Spleen (tissue), 7 donors: ENCODE data around the gene SHMT2.

Source experiments
- CTCF ChIP-seq, 11 experiments: fragments of 200-600 bp in 7 of 11; fragments of 450-650 bp in 4 of 11; sonication (generic) in 4 of 11; IDR thresholded peaks in 8 of 11; conservative IDR thresholded peaks in 3 of 11; 1 replicate in 7 of 11; 2 replicates in 4 of 11; pipeline versions ENCODE4 v1.4.0 to v1.8.0; 2016 to 2021; ENCODE audit warnings: antibody characterized with exemption in 11 of 11, inconsistent platforms in 4 of 11, mild to moderate bottlenecking in 1 of 11
- POLR2A ChIP-seq, 3 donors: fragments of 450-650 bp; IDR thresholded peaks; one replicate each; pipeline ENCODE4 v1.5.1; 2017; ENCODE audit warnings: antibody characterized with exemption in 3 of 3, mild to moderate bottlenecking in 1 of 3
- POLR2AphosphoS5 ChIP-seq, 3 donors: sonication (generic); formaldehyde crosslinking; IDR thresholded peaks; one replicate each; pipeline ENCODE4 v1.5.1; 2017; ENCODE audit warnings: antibody characterized with exemption in 3 of 3
- donor health status: DM: no; HTN: no; CAD: no; lungs with moderate emphysema.
- donor health status: DM: no; HTN: no; CAD: no.
- donor health status: DM: no; HTN: no; CAD: no.

- TF ChIP-seq POLR2A (IDR thresholded peaks at IDR 0.05) (no peak), CTCF (IDR thresholded peaks at IDR 0.05 in 8 of 11, conservative IDR thresholded peaks at IDR 0.05 in 3 of 11) (no peak), POLR2AphosphoS5 (IDR thresholded peaks at IDR 0.05) (no peak)
Measured at GRCh38 chr12:57221169-57221917, 8.2 kb upstream of the SHMT2 start.
